GM21367 (cell line): ENCODE data around the gene DOCK10.
"Not testable (repeated sequence)": the region's sequence is repeated elsewhere in the genome, so short reads cannot be mapped to it uniquely, and the experiment has no call there.

Experiments
- ATAC-seq: cut with Tn5 transposase; IDR thresholded peaks from one replicate; pipeline ENCODE4 v1.9.1; 2021; ENCODE audit not compliant: unreplicated experiment

Gene DOCK10

GRCh38 chr2:224925061-224925809 lies 117.0 kb downstream of the DOCK10 start:
- ATAC-seq: peak; percentile 25

DNA sequence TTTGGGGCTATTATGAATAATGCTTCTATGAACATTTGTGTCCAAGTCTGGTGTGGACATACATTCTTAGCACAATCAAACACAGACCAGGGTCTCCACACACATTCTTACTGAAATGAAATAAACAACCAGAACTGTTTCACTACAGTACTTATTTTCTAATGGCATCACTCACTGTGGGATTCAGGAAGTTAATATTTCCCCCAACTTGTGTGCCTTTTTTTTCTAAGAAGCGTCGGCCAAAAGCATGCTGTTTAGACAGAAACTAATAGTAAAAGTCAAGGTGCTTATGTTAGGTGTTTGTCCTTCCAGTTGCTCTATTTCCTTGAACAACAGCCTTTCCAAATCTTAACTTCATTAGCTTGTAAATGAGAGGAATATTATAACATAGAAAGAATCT lies 117.6 kb downstream of the DOCK10 start:
- no peak for ATAC-seq

DNA sequence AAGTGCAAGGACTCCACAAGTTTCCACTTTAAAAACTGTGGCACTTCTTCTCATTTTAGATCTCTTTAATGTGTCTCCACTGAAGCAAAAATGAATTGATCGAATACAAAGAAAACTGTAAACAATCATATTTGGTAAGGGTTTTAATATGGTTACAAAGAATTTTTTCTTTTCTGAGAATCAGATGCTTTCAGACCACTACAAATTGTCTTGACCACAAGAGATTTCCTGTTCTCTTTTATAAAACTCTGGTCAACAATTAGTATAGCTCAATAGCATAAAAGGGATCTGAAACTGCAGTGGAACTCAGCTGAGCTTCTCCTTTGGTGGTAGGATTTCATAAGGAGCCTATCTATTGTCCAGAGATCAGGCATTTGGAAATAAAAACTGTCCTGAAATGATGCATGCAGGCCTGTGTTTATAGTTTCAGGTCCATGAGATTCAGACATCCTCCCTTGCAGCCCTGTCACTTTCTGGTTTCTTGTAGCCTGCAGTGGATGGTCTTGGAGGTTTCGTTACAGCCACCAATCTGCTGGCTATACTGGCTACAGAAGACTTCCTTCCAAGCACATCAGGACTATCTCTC lies 120.0 kb downstream of the DOCK10 start:
- peak; percentile 67 for ATAC-seq

- no peak for ATAC-seq
These were observed 122.7 kb downstream of the DOCK10 start for GRCh38 chr2:224919472-224920110.

GRCh38 chr2:224918626-224919471 lies 123.4 kb downstream of the DOCK10 start:
- no peak for ATAC-seq

GRCh38 chr2:224917246-224917645 lies 125.0 kb downstream of the DOCK10 start:
- not testable (repeated sequence) for ATAC-seq

DNA sequence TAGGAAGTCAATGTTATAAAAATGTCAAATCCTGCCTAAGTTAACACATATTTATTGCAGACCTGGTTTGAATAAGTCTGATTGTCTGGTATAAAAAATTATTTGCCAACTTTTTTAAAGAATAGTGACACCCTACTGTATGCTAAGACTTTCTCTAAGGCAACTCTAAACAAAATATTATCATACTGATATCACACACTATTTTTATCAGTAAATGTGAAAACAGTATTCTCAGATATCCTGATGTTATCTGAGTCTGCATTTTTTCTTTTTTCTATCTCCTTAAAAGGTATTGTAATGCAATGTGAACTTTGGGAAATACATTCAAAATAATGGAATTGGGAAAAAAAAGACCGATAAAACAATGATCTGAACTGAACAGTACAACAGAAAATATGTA lies 127.1 kb downstream of the DOCK10 start:
- no peak for ATAC-seq

DNA sequence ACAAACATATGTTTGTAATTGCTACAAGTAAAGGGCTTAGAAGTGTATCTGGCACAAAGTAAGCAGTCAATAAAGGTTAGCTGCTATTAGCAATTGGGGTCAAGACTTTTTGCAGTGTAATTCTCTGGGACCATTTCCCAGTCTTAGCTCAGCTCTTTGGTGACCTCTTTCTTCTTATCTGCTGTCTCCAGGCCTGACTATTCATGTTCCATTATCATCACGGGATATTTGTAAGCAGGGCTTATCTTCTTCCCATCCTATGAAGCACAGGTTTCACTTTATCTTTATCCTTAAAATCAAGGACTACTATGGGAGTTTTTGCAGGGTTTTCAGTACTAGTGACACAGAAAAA lies 131.7 kb downstream of the DOCK10 start:
- no peak for ATAC-seq

GRCh38 chr2:224909885-224910573 lies 132.2 kb downstream of the DOCK10 start:
- peak; percentile 70 for ATAC-seq

DNA sequence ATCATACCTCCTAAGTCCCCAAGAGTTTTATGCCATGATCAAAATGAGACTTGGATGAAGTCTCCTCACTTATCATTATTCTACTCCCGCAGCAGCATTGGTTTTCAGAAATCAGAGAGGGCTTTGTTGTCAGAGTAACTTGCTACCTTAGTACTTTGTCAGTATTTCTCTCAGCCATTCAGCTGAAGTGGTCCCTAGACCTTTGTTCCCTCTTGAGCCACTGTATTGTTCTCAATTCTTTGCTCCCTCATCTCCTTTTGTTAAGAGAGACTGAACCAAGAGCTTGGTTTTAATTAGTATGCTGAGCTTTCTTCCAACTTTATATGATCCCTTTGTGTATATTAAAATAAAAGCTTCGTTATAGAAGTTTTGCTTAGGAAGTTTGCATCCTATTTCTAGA lies 133.4 kb downstream of the DOCK10 start:
- ATAC-seq: no peak

DNA sequence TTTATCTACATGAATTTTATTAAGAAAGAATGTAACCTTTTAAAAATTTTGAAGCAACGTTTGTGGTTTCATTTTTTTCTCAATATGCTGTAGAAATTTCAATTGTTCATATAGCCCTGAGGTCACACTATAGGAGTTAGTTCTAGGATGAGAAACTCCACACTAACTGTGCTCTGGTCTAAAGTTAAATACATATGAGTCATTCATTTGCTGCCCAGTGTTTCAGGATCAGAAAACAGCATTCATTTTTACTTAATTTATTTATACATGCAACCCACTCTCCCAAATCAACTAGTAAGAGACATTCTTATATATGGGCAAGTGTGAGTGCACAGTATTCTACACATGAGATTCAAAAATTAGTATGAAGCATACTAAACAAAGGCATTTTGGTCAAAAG lies 137.9 kb downstream of the DOCK10 start:
- ATAC-seq: no peak

- no peak for ATAC-seq
These were observed 138.6 kb downstream of the DOCK10 start for GRCh38 chr2:224903621-224904020.

DNA sequence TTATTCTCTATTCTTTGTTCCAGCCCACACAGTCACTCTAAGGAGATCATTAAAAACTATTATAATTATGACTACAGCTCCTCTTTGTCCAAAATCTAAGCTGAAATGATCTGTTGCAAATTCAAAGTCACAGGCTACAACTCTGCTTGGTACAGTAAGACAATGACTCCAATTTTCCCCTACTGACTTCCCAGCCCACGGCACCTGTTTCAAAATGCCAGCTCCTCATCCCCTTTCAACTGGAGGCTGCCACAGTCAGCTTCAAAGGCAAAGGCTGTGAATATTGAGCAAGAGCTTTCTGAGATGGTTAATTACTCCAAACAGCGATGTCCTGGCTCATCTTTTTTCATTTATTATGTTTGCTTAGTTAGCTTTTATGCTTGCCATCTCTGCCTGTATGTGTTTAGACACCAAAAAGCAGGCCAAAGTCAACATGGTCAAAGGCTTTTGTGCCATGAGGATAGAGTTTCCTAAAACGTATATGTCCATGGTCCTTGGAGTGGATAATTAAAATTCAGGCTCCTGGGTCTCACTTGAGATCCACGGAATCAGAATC lies 141.1 kb downstream of the DOCK10 start:
- ATAC-seq: no peak

- no peak for ATAC-seq
These were observed 146.9 kb downstream of the DOCK10 start for GRCh38 chr2:224895377-224895776.

- peak; percentile 91 for ATAC-seq
These were observed 147.9 kb downstream of the DOCK10 start for GRCh38 chr2:224894356-224894755.

GRCh38 chr2:224893848-224894247 lies 148.4 kb downstream of the DOCK10 start:
- no peak for ATAC-seq

GRCh38 chr2:224892574-224893204 lies 149.6 kb downstream of the DOCK10 start:
- ATAC-seq: no peak

DNA sequence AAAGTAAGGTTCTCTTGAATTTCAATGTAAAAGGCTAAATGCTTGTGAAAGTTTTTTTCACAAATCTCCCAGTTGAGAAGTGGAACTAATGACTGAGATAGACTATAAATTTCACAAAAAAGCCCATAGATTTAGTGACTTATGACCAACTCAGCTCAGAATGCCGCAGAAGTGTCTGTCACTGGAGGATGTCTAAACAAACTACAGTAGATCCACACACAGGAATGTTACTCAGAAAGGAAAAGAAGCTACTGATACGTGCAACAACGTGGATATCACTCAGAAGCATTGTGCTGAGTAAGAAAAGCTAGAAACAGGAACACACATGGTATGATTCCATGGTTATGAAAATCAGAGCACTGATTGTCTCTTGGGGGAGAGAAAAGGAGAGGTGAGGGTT lies 151.9 kb downstream of the DOCK10 start:
- ATAC-seq: no peak

- peak; percentile 34 for ATAC-seq
These were observed 155.1 kb downstream of the DOCK10 start for GRCh38 chr2:224887141-224887540.
